GM21360 (cell line): Measurements from ENCODE around the gene WNT5B.

ENCODE experiments used
- ATAC-seq: cut with Tn5 transposase; IDR thresholded peaks from one replicate; pipeline ENCODE4 v1.9.1; 2021; ENCODE audit warnings: mild to moderate bottlenecking, moderate library complexity; ENCODE audit not compliant: unreplicated experiment

Gene WNT5B

DNA sequence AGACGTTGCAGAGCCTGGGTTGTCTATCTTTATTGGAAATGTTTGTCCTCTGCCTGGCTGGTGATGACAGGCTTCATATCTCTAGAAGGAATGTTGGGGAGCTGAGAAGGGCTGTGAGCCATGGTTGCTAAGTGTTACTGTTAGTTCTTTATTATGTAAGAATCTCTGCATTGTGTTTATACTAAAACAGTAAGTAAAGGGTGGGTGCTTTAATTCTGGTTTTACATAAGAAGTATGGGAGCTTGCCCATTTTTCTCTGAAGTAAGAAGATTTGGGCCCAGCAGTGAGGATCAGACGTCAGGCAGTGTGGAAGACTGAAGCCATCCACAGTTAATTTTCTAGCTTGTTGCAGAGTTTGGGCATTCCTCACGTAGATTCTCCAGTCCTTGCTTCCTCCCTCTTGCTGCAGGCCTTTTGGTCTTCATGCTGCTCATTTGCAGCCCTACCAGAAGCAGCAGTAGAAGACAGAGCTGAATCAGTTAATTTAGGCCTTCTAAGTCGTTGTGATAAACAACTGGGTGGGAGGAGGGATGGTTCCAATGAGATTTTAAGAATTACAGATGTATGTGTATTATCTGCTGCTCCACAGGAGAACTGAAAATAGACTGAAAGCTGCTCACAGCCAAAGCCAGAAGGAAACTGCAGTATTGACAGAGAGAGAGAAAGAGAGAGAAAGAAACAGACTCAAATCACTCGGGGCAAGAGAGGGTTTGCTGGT lies 21.4 kb downstream of the WNT5B start:
- ATAC-seq, result no peak

DNA sequence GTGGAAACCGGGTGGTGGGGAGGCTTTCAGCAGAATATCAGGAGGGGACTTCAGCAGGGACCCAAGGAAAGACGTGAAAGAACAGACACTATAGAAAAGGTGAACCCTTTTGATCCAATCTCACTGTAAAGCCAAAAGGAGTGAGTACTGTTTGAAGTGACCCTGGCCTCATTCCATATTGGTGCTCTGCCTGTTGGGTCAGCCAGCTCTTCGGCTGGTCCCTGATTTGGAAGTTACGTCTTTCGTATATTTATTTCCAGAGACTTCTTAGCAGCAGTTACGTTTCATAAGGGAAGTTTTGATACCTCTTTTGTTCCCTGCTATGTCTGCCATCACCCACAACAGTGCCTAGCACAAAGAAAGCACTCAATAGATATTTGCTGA lies 21.9 kb downstream of the WNT5B start:
- ATAC-seq, result no peak

DNA sequence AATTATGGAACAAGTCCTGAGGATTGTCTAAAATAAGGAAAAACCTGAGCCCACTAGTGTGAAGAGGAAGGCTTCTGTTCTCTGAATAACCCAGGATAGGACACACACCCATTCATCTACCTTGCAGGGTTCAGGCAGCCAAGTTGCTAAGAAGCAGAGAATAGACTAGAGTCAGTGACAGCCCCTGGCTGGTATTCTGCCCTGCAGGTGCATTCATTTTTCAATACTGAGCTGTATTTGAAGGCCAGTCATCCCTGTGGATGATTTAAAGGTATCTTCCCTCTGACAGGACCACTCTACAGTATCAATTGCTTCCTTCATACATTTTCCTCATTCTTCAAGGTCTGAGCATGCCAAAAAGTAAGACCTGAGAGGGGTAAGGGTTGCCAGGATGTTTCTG lies 22.9 kb downstream of the WNT5B start:
- ATAC-seq, result no peak

DNA sequence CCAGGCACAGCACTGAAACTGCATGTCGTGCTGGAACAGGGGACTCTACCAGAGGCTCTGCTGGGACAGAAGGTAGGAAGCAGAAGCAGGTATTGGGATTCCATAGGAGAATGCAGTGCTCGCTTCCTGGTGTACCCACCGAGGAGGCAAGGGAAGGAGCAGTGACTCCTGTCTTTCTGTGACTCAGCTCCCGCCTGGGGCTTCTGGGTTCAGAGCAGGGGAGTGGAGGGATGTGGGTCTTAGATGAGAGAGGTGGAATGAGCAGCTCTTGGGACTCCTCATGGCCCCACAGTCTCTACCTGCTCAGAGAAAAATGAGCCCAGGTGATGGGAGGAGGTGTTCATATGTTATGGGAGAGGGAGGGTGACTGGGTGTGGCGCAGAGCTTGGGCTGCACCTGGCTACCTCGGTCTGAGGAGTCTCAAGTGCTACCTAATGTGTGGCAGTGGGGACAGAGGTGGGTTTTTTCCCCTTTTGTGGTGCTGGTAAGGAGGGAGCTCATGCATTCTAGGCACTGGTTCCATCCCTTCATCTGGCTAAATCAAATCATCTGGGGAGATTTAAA lies 26.3 kb downstream of the WNT5B start:
- ATAC-seq, result no peak

DNA sequence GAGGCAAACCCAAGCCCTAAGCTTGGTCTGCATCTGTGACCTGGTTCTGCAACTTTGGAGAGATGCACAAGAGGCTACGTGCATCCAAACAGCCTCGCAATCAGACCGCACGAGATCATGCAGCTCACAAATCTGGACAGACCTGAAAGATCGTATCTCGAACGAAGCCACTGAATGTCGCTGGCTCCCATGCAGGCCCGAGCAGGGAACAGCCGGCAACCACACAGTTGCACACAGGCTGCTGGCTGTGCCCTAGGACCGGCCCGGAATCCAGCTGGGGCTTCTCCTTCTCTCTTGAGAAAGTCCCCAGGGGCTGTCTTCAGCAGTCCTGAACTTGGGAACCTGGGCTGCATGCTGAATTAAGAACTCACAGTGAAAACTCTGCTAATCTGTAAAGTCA lies 27.9 kb downstream of the WNT5B start:
- no peak for ATAC-seq

DNA sequence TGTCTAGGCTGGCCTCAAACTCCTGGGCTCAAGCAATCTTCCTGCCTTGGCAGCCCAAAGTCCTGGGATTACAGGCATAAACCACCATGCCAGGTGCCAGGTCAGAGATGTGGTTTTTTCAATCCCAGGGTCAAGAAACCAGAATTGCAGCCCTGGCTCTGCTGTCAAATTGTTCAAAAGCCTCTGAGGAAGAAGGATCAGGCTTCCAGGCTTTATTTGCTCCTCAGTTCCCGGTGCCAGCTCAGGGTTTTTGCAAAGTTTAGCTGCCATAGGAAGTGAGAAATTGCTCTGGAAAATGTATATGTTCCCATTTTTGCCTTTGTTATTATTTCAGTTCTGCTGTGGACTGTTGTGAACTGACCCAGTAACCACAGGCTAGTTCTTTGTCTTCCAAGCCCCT lies 28.7 kb downstream of the WNT5B start:
- no peak for ATAC-seq

DNA sequence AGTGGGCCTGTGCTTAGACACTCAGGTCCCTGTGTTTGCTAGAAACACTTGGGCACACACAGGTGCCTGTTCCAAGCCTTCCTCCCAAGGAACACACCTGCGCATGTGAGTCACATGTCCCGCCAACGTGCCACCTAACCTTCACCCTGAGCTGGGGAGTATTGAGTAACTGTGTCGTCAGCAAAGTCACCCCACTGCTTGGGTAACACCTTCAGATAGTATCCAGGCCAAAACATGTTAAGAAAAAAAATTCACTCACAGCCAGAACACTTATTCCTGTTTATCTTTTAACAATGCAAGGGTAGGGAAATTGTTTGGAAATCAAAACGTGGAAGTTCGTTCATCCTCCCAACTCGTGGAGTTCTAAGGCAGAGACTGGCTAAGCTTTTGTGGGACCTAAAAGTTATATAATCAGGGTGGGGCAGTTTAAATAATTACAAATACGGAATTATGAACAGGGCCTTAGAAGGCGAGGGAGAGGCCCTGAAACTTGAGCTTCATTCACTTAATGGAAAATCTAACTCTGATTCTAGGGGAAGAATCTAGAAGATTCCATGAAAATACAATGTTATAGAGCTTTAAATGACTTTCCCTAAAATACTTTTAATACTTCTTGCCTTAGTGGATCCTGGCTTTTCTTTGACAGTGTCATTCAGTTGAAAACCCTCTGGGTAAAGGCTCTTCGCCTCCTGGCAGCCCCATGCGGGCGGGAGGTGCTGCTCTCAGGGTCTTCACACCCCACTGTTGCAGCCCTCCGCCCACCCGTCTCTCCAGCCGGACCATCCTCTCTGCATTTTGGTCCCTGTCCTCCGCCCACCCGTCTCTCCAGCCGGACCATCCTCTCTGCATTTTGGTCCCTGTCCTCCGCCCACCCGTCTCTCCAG lies 31.5 kb downstream of the WNT5B start:
- ATAC-seq, result no peak

DNA sequence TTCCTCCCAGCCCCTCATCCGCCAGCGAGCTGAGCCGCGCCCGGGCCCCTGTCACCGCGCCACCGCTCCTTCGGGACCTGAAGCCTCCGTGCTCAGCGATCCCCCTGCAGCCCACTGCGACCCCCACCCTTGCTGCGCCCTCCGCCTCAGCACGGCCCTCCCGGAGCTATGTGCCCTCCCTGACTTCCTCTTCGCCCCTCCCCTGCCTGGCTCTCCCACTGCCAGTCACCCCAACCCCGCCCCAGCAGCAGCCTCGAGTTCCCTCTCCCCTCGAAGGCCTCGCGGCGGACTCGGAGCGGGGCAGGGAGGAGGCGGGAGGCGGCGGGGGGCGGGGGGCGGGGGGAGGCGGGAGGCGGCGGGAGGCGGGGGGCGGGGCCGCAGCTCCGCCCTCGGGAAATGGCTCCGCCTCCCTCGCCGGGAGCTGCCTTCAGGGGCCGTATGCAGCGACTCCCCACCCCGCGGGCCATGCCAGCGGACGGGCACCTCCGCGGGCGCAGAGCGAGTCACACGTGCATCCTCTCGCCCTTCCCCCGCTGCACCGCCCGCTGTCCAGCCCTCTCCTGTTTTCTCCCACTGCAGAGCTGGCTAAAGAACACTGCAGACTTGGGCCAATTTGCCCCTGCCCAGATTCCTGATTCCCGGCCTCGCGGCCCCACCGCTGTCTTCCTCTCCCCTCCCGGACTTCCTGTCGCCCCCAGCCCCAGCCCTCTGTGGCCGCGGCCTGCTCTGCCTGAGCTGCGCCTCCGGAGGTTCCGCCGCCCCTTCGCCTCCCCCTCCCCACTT lies 32.7 kb downstream of the WNT5B start:
- ATAC-seq, result peak; percentile 72

DNA sequence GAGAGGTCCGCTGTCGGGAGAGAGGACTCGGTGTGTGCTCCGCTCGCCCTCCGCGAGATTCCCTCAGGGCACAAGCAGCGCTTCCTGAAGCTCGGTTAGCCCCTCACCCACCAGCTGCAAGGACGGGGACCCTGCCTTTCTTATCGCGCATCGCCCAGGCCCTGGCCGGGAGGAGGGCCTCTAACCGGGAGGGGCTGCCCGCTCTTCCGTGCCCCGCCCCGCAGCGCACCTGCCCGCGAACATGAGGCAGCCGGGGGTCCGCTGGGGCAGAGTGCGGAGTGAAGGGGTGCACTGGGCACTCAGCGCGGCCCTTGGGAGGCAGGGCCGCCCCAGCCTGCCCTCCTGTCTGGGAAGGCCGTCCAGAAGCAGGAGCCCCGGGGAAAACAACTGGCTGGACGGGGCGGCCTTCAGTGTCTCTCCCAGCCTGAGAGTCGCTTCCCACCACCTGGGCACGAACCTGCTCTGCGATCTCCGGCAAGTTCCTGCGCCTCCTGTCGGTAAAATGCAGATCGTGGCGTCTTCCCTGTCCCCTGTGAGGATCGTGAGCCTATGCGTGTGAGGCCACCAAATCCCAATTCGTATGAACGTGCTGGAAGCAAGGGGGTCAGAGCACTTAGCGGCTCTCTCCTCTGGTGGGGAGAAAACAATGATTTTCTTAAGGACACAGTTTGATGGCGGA lies 33.9 kb downstream of the WNT5B start:
- no peak for ATAC-seq

DNA sequence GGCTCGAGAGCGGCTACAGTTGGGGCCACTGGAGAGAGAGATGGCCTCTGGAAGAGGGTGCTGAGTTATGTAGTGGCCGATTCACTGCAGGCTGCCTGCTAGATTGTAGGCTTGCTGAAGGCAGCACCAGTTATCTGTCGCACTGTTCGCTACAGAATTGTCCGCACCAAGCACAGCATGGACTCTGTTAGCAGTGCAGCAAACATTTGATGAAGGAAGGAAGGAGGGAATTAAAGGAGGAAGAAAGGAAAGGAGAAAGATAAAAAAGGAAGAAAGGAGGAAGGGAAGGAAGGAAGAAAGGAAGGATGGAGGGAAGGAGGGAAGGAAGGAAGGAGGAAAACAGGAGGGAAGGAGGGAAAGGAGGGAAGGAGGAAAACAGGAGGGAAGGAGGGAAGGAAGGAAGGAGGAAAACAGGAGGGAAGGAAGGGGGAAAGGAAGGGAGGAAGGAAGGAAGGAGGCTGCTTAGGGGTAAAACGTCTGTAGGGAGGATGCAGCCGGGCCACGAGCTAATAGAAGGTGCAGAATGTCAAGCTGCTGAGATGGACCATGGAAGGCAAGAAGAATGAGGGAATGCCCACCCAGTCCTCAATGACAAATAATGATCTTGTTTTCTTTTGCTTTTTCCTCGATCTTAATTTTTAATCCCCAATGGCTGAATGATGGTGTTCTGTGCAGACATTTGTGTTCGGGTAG lies 34.6 kb downstream of the WNT5B start:
- ATAC-seq, result no peak

DNA sequence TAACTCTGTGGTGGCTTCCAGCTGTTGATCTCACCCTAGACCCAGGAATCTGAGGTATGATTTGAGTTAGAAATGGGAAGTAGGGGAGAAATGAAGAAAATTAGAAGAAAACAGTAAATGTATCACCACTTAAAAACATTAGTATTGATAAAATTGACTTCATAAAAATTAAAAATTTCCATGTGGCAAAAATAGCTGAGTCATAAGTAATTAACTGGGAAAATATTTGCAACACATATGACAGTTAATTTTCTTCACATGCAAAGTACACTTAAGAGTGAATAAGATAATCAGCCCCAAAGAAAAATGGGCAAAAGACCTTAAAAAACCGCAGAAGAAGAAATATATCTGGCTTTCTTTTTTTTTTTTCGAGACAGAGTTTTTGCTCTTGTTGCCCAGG lies 36.3 kb downstream of the WNT5B start:
- no peak for ATAC-seq

DNA sequence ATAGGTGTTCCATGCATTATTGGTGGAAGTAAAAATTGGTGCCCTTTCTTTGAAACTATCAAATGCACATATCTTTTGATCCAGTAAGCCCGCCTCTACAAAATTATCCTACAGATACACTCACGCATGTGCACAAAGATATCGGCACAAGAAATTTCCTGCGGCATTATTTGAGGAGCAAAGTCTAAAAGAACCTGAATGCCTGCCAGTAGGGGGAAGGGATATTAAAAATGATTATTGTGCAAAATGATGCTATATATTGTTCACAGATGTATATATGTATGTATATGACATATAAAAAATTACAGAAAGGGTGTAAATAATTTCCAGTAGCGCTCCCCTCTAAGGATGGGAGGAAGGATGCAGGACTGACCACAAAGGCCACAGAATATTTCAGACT lies 37.2 kb downstream of the WNT5B start:
- ATAC-seq, result no peak

DNA sequence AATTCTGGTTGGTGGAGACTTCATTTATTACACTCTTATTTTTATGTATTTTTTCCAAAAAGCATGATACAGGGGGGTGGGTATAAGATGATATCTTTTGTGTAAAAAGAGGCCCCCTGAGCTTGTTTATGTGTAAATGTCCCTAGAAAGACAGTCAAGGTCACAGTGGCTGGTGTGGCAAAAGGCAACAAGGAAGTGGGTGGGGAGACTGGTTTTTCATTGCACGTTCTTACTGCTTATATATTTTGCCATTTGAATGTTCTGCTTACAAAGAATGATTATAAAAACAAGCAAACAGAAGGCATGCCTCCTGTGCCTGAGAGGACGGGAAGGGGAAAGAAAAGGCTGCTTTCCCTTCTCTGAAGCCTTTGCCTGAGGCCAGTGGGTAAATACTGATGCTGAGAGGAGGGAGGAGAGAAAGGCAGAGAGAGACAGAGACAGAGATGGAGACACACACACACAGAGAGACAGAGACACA lies 37.7 kb downstream of the WNT5B start:
- no peak for ATAC-seq

DNA sequence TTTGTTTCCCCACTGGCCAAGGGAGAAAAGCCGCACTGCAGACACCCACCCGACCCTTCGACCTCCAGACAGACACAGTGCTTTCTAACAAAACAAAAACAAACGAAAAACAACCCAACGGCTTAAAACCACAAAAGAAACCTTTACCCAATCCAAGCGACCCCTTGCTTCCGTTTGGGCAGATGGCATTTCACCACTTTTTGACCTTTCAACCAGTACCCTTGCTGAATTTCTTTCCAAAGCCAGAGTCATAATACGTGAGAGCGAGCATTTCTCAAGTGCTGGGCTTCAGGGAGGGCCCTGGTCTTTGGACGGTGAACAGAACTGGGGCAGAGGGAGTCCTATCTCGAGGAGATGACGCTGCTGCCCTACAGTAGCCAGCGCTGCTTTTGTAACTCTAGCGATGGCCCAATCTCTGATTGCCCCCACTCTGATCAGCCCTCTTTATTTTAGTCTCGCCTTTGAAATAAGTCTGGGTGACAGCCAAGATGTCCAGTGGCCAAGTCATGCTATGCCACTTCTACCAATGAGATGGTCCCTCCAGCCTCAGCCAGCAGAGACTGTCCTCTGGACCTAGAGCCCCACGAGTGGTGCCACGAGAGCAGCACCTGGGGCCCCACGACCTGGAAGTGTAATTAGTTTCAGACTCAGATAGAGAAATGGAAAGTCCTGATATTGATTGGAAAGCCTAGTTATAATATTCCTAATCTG lies 40.0 kb downstream of the WNT5B start:
- no peak for ATAC-seq

DNA sequence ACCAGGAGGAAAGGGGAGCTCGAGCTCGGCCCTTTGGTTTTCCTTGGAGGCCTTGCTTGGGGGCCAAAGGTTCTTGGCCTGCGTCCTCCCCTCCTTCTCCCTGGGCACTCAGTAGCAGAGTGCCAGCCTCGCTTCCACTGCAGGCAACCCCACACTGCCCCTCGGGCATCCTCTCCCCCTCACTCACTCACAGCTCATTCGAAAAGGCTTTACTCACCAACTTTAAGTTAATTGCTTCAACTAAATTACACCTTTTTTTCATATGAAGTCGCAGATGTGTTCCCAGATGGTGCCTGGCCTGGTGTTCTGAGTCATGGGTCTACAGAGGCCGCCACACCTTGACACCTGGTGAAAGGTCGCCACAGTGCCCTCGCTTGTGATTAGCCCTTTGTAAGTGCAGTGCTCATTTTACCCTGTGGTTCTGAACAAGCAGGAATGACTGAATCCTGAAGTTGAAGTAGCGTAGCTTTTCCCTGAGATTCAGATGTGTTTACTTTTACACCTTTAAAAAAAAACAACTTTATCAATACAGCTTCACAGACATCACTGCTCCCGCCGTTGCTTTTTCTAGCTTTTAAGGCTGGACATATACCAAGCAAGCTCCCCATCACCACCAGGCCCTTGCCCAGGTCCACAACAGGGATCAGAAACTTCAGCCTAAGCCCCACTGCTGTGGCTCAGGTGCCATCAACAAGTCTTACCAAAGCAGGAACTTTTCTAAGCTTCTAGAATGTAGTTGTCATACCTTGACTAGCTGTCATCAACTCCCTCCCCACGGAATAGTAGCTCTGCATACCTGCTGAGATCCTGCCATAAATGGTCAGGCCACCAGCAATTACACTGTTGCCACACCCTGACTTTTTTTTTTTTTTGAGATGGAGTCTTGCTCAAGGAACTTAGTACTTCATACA lies 41.6 kb downstream of the WNT5B start:
- no peak for ATAC-seq

DNA sequence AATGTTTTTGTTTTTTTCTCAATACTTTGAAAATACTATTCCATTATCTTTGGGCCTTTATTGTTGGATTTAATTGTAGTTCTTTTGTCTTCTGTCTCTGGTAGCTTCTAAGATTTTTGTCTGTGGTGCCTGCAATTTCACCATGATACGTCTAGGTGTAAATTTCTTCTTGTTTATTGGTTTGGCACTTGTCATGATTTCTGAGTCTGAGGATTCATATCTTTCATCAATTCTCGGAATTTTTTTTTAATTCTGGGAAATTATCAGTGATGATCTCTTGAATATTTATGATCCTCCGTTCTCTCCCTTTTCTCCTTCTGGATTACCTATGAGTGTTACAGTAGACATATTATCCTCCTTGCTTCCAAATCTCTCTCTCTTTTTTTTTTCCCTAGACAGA lies 47.0 kb downstream of the WNT5B start:
- no peak for ATAC-seq

DNA sequence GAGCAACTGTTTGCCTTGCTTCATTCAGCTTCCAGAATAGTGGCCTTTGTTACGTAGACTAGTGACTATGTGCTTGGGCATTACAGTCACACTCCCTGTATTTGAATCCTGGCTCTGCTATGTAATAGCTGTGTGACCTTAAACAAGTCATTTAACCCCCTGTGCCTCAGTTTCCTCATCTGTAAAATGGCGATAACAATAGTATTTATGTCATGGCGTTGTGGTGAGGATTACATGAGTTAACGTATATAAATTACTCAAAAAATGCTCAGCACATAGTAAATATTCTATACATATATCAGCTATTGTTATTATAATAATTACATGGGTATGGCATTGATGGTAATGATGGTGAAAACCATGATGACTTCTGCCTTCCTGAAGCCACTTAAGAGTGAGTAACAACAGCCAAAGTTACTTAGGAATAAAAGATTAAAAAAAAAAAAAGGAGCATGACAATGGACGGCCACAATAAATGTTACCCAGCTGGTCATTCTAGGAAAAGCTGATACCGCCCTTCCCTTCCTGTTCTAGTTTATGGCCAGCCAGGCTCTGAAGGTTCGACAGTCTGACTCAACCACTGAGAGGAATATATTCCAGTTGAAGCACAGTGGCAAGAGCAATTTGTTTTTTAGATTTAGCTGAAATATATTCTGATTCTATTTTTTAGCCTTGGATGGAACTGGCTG lies 51.9 kb downstream of the WNT5B start:
- no peak for ATAC-seq

DNA sequence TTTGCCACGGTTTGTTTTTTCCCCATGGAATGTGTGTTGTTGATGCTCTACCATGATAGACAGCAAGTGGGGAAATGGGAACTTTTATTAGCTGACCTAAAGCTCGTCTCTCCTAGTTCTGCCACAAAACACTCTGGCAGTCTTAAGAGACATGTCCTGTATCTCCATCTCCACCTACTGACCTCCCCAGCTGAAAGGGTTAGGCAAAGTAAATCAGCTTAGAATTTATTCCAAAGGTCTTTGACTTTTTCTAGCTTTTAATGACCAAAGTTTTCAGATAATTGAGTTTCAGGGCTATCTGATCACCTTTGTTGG lies 52.4 kb downstream of the WNT5B start:
- no peak for ATAC-seq
